IMR-90 (cell line): Measurements from ENCODE around the gene FATE1. TPM values are rescaled to one million over a fixed set of nuclear protein-coding genes. Genes with fewer than 3 reads are reported as not detected.

Experiments used
- ATAC-seq: fragments of 200-7000 bp; cut with Tn5 transposase; 2 replicates; pipeline ENCODE4 v1.9.1; 2020; ENCODE audit warnings: low read depth, mild to moderate bottlenecking, moderate library complexity
- BruUV-seq: library from RNA; stranded (reverse); fragments of 400-500 nt; replicated peaks from 2 replicates; lab custom pipeline; 2021; lab: Mats Ljungman, UMichigan
- CTCF ChIA-PET: fragments of 300-600 bp; formaldehyde crosslinking; extraction: SDS; loops from one replicate; lab custom pipeline; 2021; ENCODE audit warnings: antibody characterized with exemption; lab: Yijun Ruan, JAX
- POLR2A ChIA-PET: fragments of 300-600 bp; sonication (Branson Sonifier 250); formaldehyde crosslinking; loops from one replicate; lab custom pipeline; 2022; ENCODE audit warnings: antibody characterized with exemption; ENCODE audit not compliant: unreplicated experiment; lab: Charles Lee
- DNase-seq: peaks from one replicate; pipeline ENCODE4 v3.0.0; 2013
- H2AFZ ChIP-seq: replicated peaks from 2 replicates; pipeline ENCODE3; 2013; ENCODE audit warnings: low read length, mild to moderate bottlenecking; ENCODE audit not compliant: poor library complexity
- H2AK5ac ChIP-seq: 2 replicates; pipeline ENCODE4 v1.6.1; 2013; ENCODE audit warnings: low read depth, low read length, inconsistent platforms
- H2AK9ac ChIP-seq: replicated peaks from 2 replicates; pipeline ENCODE3; 2013; ENCODE audit warnings: mild to moderate bottlenecking, low read depth, low read length, moderate library complexity; ENCODE audit not compliant: poor library complexity
- H2BK120ac ChIP-seq: 2 replicates; pipeline ENCODE4 v1.6.1; 2013; ENCODE audit warnings: low read depth, low read length, inconsistent platforms
- H2BK15ac ChIP-seq: 3 replicates; pipeline ENCODE4 v1.6.1; 2013; ENCODE audit warnings: low read depth, low read length, inconsistent platforms
- H2BK20ac ChIP-seq: 2 replicates; pipeline ENCODE4 v1.6.1; 2013; ENCODE audit warnings: low read depth, mild to moderate bottlenecking, inconsistent platforms, low read length, moderate library complexity
- H2BK5ac ChIP-seq: 2 replicates; pipeline ENCODE4 v1.6.1; 2013; ENCODE audit warnings: mild to moderate bottlenecking, low read depth, low read length, inconsistent platforms; ENCODE audit not compliant: poor library complexity, severe bottlenecking
- H3K14ac ChIP-seq: replicated peaks from 2 replicates; pipeline ENCODE4 v1.6.1; 2013; ENCODE audit warnings: low read depth, low read length, inconsistent platforms
- H3K18ac ChIP-seq: 2 replicates; pipeline ENCODE4 v1.6.1; 2013; ENCODE audit warnings: low read depth, low read length, control low read depth
- H3K23ac ChIP-seq: 2 replicates; pipeline ENCODE4 v1.6.1; 2013; ENCODE audit warnings: low read depth, low read length, inconsistent platforms
- H3K27ac ChIP-seq: 2 replicates; pipeline ENCODE4 v1.5.1; 2013; ENCODE audit warnings: mild to moderate bottlenecking, control low read depth, low read length; ENCODE audit not compliant: insufficient read depth
- H3K27me3 ChIP-seq: 2 replicates; pipeline ENCODE4 v1.6.1; 2013; ENCODE audit warnings: low read length; ENCODE audit not compliant: control insufficient read depth, insufficient read depth
- H3K36me3 ChIP-seq: 2 replicates; pipeline ENCODE4 v1.6.1; 2013; ENCODE audit warnings: low read length, mixed read lengths; ENCODE audit not compliant: control insufficient read depth, insufficient read depth
- H3K4ac ChIP-seq: 2 replicates; pipeline ENCODE4 v1.6.1; 2013; ENCODE audit warnings: low read depth, low read length, inconsistent platforms
- H3K4me1 ChIP-seq: 2 replicates; pipeline ENCODE4 v1.6.1; 2013; ENCODE audit warnings: low read length, mixed read lengths; ENCODE audit not compliant: control insufficient read depth, insufficient read depth
- H3K4me2 ChIP-seq: 2 replicates; pipeline ENCODE4 v1.6.1; 2013; ENCODE audit warnings: low read depth, mild to moderate bottlenecking, control low read depth, low read length, moderate library complexity
- H3K4me3 ChIP-seq: 2 replicates; pipeline ENCODE4 v1.5.1; 2013; ENCODE audit warnings: low read depth, mild to moderate bottlenecking, control low read depth, low read length, moderate library complexity; ENCODE audit not compliant: insufficient read depth
- H3K56ac ChIP-seq: 2 replicates; pipeline ENCODE4 v1.6.1; 2013; ENCODE audit warnings: low read length, inconsistent platforms; ENCODE audit not compliant: insufficient read depth; ENCODE audit errors: extremely low read depth
- H3K79me1 ChIP-seq, 2 experiments: 2 replicates each; pipeline ENCODE4 v1.6.1; 2013; ENCODE audit warnings: low read length in 2 of 2, inconsistent platforms in 1 of 2, low read depth in 1 of 2
- H3K9ac ChIP-seq: 2 replicates; pipeline ENCODE4 v1.6.1; 2013; ENCODE audit warnings: low read depth, low read length, control low read depth
- H3K9me1 ChIP-seq: 2 replicates; pipeline ENCODE4 v1.6.1; 2013; ENCODE audit warnings: low read length, inconsistent platforms; ENCODE audit not compliant: insufficient read depth
- H3K9me3 ChIP-seq: 2 replicates; pipeline ENCODE4 v1.6.1; 2013; ENCODE audit warnings: low read length; ENCODE audit not compliant: control insufficient read depth, insufficient read depth
- H4K20me1 ChIP-seq: 2 replicates; pipeline ENCODE4 v1.6.1; 2013; ENCODE audit warnings: low read length, inconsistent platforms; ENCODE audit not compliant: insufficient read depth
- H4K5ac ChIP-seq: 2 replicates; pipeline ENCODE4 v1.6.1; 2013; ENCODE audit warnings: mild to moderate bottlenecking, low read depth, low read length, control low read depth
- H4K8ac ChIP-seq, 2 experiments: 2 replicates each; pipeline ENCODE4 v1.6.1; 2013; ENCODE audit warnings: low read depth in 2 of 2, low read length in 2 of 2, control low read depth in 1 of 2, inconsistent platforms in 1 of 2
- H4K91ac ChIP-seq: 2 replicates; pipeline ENCODE4 v1.6.1; 2013; ENCODE audit warnings: low read depth, low read length, inconsistent platforms; ENCODE audit not compliant: insufficient read depth
- BHLHE40 ChIP-seq: fragments of 150-350 bp; IDR thresholded peaks from 2 replicates; pipeline ENCODE4 v1.6.1; 2016; ENCODE audit warnings: mild to moderate bottlenecking, low read depth, low read length
- CHD1 ChIP-seq: IDR thresholded peaks from 2 replicates; pipeline ENCODE4 v1.6.1; 2012; ENCODE audit warnings: low read depth, low read length, improper control_type of control experiment
- FOS ChIP-seq: fragments of 150-350 bp; IDR thresholded peaks from 2 replicates; pipeline ENCODE4 v1.6.1; 2016; ENCODE audit warnings: low read depth, low read length
- MXI1 ChIP-seq: IDR thresholded peaks from 2 replicates; pipeline ENCODE4 v1.6.1; 2012; ENCODE audit warnings: low read depth, mild to moderate bottlenecking, low read length, moderate library complexity, borderline replicate concordance
- RFX5 ChIP-seq: IDR thresholded peaks from 2 replicates; pipeline ENCODE4 v1.8.0; 2012; ENCODE audit warnings: low read depth, mild to moderate bottlenecking, low read length, moderate library complexity
- WGBS, 2 experiments: methylation state at CpG; one replicate each; pipeline versions ENCODE4 v1.1.5 to v1.1.7; 2013; ENCODE audit warnings: missing lambda C conversion rate in 2 of 2; ENCODE audit not compliant: insufficient read length in 1 of 2; ENCODE audit errors: extremely low coverage in 2 of 2; 5-methylcytosine and 5-hydroxymethylcytosine counted together
- dilution Hi-C: fragments of 300-500 bp; cut with HindIII; formaldehyde crosslinking; loops from one replicate; pipeline ENCODE4 v1.14.3; 2018; ENCODE audit warnings: low sequenced_read_pairs; ENCODE audit not compliant: unreplicated experiment
- in situ Hi-C: fragments of 300-500 bp; cut with MboI; formaldehyde crosslinking; loops from 3 replicates; pipeline ENCODE4 v1.14.3; 2019; ENCODE audit warnings: low sequenced_read_pairs, inconsistent platforms, mixed read lengths
- intact Hi-C: fragments of 100-400 bp; cut with micrococcal nuclease; formaldehyde crosslinking; loops from 2 replicates; pipeline ENCODE4 v1.10.0; 2022
- polyA plus RNA-seq, 3 experiments: library from polyadenylated mRNA; depleted of rRNA; stranded (reverse); fragments of >200 nt; gene quantifications; 2 replicates each; pipeline ENCODE4 v1.2.3, GENCODE V29; 2012; ENCODE audit warnings: low replicate concordance in 1 of 3
- total RNA-seq: library from RNA; depleted of rRNA; stranded (reverse); fragments of >200 nt; gene quantifications from 2 replicates; pipeline ENCODE4 v1.2.3, GENCODE V29; 2012

The FATE1 gene
- total and polyA plus RNA-seq, 2 of the 4 experiments (the other 2 are of a cell fraction): not detected

DNA sequence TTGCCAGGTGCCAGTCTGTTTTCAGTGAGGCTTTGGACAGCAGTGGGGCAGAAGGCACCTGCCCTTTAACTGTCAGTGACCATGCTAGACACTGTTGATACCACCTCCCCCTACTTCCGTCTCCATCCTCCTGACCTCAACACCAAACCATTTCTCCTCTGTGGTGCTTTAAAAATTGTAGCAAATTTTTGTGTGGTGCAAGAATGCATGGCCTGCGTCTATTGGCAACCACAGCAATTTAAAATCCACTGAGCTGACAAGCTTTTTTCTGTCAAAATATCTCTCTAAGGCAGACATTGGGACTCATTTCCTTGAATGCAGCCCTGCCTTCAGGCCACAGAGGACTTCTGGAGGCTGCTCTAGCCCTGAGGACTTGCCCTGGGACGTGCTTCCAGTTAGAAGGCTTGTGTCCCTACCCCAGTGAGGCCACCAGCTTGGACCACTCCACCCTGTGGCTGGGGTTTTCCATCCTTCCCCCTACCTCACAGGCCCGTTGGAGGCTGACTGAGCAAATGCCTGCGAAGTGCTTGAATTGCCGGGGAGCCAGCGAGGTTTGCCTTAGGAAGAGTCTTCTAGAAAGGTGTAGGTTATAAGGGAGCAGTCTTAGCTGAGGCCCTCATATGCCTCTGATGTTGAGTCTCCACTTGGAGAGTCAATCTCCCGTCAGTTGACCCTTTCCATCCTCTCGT, 13.7 kb upstream of the FATE1 start:
- DNase-seq (no peak), ATAC-seq (no peak)
- Histone ChIP-seq H3K18ac (no peak overlapping the region), H3K4me3 (no peak overlapping the region), H2BK15ac (no peak overlapping the region), H4K8ac (no peak overlapping the region), H3K14ac (no peak overlapping the region), H3K9ac (no peak overlapping the region), H3K4me1 (no peaks in the 10 kb centered on the region), H2BK120ac (no peak overlapping the region), H4K91ac (no peak overlapping the region), H2AK9ac (no peak overlapping the region), H3K4me2 (no peak overlapping the region), H3K36me3 (no peaks in the 10 kb centered on the region), H4K5ac (no peak overlapping the region), H3K9me1 (no peaks in the 10 kb centered on the region), H2AK5ac (no peak overlapping the region), H3K23ac (no peak overlapping the region), H3K27ac (no peak overlapping the region), H2BK5ac (no peak overlapping the region), H3K79me1 (no peaks in the 10 kb centered on the region), H2BK20ac (no peak overlapping the region), H4K20me1 (no peaks in the 10 kb centered on the region), H3K27me3 (no peaks in the 10 kb centered on the region), H3K4ac (no peak overlapping the region), H3K9me3 (peaks cover 7% of the 10 kb centered on the region; the same call in 1 of the 2 replicates), H2AFZ (no peak overlapping the region), H3K56ac (no peak overlapping the region)
- dilution Hi-C loops (no loop called here), intact Hi-C loops (no loop called here), in situ Hi-C loops (no loop called here)
- ChIA-PET POLR2A (no interaction called here), CTCF (no interaction called here)
- WGBS, 2 experiments: no CpG with 5 or more reads among the region's 9 CpGs
- BruUV-seq: no TSS peak
- TF ChIP-seq MXI1 (no peak), CHD1 (no peak), FOS (no peak), BHLHE40 (no peak), RFX5 (no peak)
